Brain pericyte (primary cell): Measurements from ENCODE around the gene ZSCAN10.
"Not testable (repeated sequence)": the region's sequence is repeated elsewhere in the genome, so short reads cannot be mapped to it uniquely, and the experiment has no call there.

Experiments
- DNase-seq: peaks from one replicate; pipeline ENCODE4 v3.0.0-alpha.2; 2012; ENCODE audit warnings: low read depth, low spot score

ZSCAN10 gene

GRCh38 chr16:3098459-3099394, at the start of gene ZSCAN10:
TSS of gene ZSCAN10 (minus strand) at chr16:3099294. CDS start at chr16:3092937, 6,357 bp downstream.
- DNase-seq, result no peak

GRCh38 chr16:3148256-3149192, 49.4 kb upstream of the ZSCAN10 start:
- DNase-seq, result no peak

GRCh38 chr16:3147757-3148104, 48.6 kb upstream of the ZSCAN10 start:
- DNase-seq, result no peak

DNA sequence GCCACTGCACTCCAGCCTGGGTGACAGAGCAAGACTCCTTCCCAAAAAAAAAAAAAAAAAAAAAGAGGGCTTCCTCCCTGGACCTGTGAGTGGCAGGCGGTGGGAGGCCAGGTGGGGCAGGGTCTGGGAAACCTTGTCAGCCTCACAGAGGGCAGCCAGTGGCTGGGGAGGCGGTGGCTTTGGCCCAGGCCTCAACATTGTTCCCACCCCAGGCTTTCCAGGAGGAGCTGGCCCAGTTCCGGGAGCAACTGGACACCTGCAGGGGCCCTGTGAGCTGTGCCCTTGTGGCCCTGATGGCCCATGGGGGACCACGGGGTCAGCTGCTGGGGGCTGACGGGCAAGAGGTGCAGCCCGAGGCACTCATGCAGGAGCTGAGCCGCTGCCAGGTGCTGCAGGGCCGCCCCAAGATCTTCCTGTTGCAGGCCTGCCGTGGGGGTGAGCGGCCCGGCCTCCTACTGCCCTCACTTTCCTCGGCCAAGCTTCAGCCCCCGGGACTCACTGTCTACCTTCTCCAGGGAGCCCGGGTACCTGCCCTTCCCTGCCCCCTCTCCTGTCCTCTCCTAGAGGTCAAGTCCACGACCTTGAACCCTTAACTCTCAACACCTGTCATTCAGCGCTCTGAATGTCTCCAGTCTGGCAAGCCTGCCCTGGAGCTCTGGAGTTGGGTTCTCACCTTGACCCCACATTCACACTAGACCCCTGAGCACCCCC, 48.1 kb upstream of the ZSCAN10 start:
- DNase-seq, result no peak

- no peak for DNase-seq
Measured at GRCh38 chr16:3145660-3146059, 46.6 kb upstream of the ZSCAN10 start.

GRCh38 chr16:3145151-3145550, 46.1 kb upstream of the ZSCAN10 start:
- no peak for DNase-seq

DNA sequence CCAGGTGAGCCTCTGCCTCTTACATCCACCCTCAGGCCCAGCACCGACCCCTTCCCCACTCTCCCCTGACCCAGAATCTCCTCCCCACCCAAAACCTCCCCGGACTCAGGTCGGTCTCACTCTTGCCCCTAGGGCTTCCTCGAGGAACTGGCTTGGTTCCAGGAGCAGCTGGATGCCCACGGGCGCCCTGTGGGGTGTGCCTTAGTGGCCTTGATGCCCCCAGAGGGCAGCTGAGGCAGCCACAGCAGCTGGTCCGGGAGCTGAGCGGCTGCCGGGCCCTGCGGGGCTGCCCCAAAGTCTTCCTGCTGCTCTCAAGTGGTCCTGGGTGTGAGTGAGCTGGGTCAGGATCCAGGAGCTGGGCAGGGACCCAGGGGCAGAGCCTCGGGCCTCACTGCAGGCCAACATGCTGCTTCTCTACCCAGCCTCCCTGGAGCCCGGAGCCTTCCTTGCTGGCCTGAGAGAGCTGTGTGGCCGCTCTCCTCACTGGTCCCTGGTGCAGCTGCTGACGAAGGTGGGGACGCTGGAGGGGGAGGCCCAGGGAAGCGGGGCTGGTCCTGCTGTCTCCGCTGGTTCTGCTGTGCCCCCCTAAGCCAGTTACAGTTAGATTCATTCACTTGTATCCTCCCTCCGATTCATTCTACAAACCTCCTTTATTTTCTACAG, 45.4 kb upstream of the ZSCAN10 start:
- no peak for DNase-seq

DNA sequence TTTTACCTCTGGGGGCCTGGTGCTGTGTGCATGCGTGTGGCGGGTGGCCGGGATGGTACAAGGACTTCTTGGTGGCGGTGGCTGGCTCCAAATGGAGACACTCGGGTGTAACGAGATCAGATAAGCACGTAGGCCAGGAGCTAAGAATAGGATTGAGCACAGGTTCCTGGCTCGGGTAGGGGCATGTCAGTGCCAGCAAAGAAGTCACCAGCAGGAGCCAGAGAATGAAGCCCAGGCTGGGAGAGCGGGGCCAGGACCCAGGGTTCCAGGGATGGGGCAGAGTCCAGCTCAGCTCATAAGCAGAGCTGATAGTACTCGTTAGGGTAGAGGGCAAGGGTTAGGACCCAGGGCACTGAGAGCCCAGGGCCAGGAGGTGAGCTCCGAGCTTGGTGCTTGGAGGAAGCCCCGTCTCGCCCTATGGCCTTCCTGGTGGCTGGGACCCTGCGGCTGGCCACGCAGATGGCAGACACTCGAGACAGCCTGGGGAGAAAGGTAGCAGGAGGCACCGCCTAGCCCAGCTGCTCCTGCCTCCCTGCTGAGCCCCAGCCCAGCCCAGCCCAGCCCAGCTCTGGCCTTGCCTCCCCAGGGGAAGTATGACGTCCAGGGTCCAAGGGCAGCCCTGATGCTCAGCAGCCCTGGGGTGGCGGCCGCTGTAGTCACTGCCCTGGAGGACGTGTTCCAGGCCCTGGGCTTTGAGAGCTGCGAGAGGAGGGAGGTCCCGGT, 44.7 kb upstream of the ZSCAN10 start:
- DNase-seq, result no peak

GRCh38 chr16:3143189-3143588, 44.1 kb upstream of the ZSCAN10 start:
- DNase-seq, result no peak

DNA sequence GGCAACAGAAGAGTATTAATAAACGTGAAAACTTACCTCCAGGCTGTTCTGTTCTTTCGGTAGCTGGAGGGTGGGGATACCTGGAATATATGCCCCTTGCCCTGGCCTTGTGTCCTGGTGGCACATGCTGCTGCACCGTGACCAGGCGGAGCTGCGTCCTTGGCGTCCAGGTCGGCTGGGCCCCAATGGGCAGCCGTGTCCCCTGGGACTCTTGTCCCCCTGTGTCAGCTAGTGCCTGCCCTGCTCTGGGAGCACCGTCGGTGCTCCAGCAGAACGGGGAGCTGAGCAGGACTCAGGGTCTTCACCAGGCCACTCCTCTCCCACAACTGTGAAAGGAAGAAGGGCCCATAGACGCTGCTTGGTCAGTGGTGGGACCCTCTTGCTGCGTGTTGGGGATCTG, 43.7 kb upstream of the ZSCAN10 start:
- no peak for DNase-seq

- DNase-seq, result no peak
Measured at GRCh38 chr16:3142327-3142726, 43.2 kb upstream of the ZSCAN10 start.

DNA sequence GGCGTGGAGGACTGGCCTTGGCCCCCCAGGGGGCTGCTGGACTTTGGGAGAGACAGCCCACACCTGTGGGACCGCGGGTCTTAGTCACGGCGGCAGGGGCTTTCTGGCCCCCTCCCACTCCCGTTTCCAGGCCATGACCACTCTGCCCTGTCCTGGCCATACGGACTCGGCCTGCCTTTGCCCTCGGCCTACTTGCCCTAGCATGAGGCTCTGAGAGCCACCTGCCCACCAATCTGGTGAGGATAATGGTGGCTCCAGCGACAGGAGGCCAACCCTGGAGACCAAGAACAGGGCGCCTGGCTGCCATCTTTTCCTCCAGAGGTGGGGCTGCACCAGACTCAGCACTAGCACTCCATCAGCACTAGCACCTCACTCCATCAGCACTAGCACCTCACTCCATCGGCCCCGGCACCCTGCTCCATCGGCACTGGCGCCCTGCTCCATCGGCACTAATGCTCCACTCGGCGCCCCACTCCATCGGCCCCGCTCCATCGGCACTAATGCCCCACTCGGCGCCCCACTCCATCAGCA, 42.8 kb upstream of the ZSCAN10 start:
- no peak for DNase-seq

DNA sequence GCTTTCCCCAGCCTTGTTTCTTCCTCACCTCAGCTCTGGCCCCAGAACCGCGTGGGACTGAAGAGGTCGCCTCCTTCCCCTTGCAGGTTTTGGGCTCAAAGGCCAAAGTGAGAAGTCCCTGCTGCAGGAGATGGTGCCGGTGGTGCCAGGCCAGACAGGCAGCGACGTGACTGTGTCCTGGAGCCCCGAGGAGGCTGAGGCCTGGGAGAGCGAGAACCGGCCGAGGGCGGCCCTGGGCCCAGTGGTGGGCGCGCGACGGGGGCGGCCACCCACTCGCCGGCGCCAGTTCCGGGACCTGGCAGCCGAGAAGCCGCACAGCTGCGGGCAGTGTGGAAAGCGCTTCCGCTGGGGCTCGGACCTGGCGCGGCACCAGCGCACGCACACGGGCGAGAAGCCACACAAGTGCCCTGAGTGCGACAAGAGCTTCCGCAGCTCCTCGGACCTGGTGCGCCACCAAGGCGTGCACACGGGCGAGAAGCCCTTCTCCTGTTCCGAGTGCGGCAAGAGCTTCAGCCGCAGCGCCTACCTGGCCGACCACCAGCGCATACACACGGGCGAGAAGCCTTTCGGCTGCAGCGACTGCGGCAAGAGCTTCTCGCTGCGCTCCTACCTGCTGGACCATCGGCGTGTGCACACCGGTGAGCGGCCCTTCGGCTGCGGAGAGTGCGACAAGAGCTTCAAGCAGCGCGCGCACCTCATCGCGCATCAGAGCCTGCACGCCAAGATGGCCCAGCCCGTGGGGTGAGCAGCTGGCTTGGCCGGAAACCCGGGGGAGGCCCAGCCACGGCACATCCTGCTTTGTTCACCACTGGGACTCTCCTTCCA, 41.7 kb upstream of the ZSCAN10 start:
- DNase-seq, result no peak

DNA sequence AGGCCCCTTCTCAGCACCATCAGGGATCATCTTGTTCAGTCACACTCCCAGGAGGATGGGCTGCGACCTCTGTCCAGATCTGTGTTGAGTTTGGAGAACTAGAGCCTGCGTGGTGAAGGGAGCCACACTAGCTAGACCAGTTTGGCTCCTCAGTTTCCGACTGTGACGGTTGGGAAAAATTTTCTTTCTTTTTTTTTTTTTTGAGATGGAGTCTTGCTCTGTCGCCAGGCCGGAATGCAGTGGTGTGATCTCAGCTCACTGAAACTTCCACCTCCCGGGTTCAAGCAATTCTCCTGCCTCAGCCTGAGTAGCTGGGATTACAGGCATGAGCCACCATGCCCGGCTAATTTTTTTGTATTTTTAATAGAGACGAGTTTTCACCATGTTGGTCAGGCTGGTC, 40.5 kb upstream of the ZSCAN10 start:
- not testable (repeated sequence) for DNase-seq

- no peak for DNase-seq
Measured at GRCh38 chr16:3138823-3139426, 39.8 kb upstream of the ZSCAN10 start.

GRCh38 chr16:3138342-3138741, 39.2 kb upstream of the ZSCAN10 start:
- DNase-seq, result no peak

- no peak for DNase-seq
Measured at GRCh38 chr16:3137267-3137666, 38.2 kb upstream of the ZSCAN10 start.

GRCh38 chr16:3135126-3135715, 36.1 kb upstream of the ZSCAN10 start:
- no peak for DNase-seq
